IPS-18a (cell line): ENCODE results near the gene MAMDC2.

ENCODE experiments used
- H3K27ac ChIP-seq: one replicate; pipeline ENCODE4 v1.5.1; 2013; ENCODE audit warnings: low read length
- H3K27me3 ChIP-seq: one replicate; pipeline ENCODE4 v1.6.1; 2013; ENCODE audit warnings: mild to moderate bottlenecking, low read length; ENCODE audit not compliant: control insufficient read depth, insufficient read depth
- H3K36me3 ChIP-seq: one replicate; pipeline ENCODE4 v1.6.1; 2013; ENCODE audit warnings: low read depth, low read length; ENCODE audit not compliant: control insufficient read depth
- H3K4me1 ChIP-seq: one replicate; pipeline ENCODE4 v1.6.1; 2013; ENCODE audit warnings: low read depth, low read length; ENCODE audit not compliant: control insufficient read depth
- H3K4me3 ChIP-seq: one replicate; pipeline ENCODE4 v1.5.1; 2013; ENCODE audit warnings: low read length
- H3K9ac ChIP-seq: one replicate; pipeline ENCODE4 v1.6.1; 2013; ENCODE audit warnings: mild to moderate bottlenecking, low read length, moderate library complexity
- H3K9me3 ChIP-seq: one replicate; pipeline ENCODE4 v1.6.1; 2013; ENCODE audit warnings: low read depth, low read length; ENCODE audit not compliant: control insufficient read depth

Gene MAMDC2

GRCh38 chr9:70127540-70128416 is 84.1 kb downstream of the MAMDC2 start:
- no peak overlapping the region for H3K9ac ChIP-seq
- H3K36me3 ChIP-seq = no peaks in the 10 kb centered on the region
- H3K27ac ChIP-seq = no peak overlapping the region
- no peaks in the 10 kb centered on the region for H3K4me1 ChIP-seq
- H3K4me3 ChIP-seq = no peak overlapping the region
- H3K27me3 ChIP-seq = no peaks in the 10 kb centered on the region
- no peaks in the 10 kb centered on the region for H3K9me3 ChIP-seq

DNA sequence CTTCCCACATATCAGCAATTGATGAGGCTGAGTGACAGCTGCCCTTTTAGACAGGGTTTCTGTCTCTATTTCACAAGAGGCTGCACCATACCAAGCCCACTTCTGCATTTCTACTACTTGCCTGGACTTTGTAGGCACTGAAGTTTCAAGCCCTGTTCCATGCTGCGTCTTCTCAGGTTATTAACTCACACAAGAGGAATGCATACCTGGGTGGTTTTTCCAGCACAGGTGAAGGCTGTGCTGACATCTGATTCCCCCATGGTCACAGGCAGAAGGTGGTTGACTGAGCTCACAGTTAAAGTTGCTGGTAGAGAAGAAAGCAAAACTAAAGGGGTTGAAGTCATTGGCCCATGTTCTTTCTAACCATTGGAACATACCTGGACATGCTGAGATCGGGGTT is 86.6 kb downstream of the MAMDC2 start:
- no peaks in the 10 kb centered on the region for H3K4me1 ChIP-seq
- no peaks in the 10 kb centered on the region for H3K9me3 ChIP-seq
- no peaks in the 10 kb centered on the region for H3K36me3 ChIP-seq
- no peak overlapping the region for H3K4me3 ChIP-seq
- no peak overlapping the region for H3K27ac ChIP-seq
- no peak overlapping the region for H3K9ac ChIP-seq
- no peaks in the 10 kb centered on the region for H3K27me3 ChIP-seq

GRCh38 chr9:70131296-70131695 is 87.6 kb downstream of the MAMDC2 start:
- H3K36me3 ChIP-seq = no peaks in the 10 kb centered on the region
- H3K27ac ChIP-seq = no peak overlapping the region
- H3K9me3 ChIP-seq = no peaks in the 10 kb centered on the region

DNA sequence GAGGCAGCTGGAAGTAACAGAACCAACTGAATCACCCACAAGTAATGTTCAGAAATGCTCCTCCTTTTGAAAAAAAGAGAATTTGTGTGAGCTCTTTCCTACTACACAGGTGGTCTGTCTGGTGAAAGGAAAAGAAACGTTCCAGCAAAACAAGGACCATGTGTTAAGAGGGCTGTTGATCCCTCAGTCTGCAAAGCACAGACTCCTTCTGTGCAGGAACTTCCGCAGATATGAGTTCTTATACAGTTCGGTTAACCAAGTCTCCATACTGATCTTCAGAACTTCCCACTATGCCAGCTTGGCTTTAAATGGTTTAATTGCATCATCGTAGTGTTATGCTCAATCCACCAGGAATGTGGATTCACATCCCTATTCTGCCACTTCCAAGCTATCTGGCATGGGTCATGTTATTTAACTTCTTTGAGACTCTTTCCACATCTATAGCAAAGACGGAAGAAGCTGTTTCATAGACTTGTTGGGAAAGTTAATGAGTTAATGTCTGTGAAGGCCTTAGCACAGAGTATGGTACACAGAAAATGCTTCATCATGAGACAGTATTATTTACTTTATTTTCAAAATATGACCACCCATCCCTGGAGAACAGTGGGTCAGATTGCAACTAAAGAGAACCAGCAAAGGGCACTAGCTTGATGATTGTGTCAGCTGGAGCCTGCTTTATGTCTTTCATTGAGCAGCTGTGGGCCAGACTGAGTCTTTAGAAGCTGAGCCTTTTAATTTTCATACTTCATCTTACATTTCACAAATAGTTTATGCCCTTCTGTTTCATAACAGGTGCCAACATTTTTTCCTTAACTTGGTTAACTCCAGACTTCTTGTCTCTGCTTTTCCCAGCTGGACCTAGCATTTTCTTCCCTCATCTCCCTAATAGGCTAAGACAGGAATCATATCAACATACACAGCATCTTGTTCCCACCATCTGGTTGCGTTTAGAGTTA is 89.9 kb downstream of the MAMDC2 start:
- Histone ChIP-seq H3K27ac (no peak overlapping the region), H3K4me3 (no peak overlapping the region), H3K9me3 (no peaks in the 10 kb centered on the region), H3K9ac (no peak overlapping the region), H3K4me1 (no peaks in the 10 kb centered on the region), H3K36me3 (no peaks in the 10 kb centered on the region), H3K27me3 (no peaks in the 10 kb centered on the region)

More at GRCh38 chr9:70131296-70131695, 87.6 kb downstream of the MAMDC2 start:
- Histone ChIP-seq H3K9ac (no peak overlapping the region), H3K4me1 (no peaks in the 10 kb centered on the region), H3K4me3 (no peak overlapping the region), H3K27me3 (no peaks in the 10 kb centered on the region)

- Histone ChIP-seq H3K27ac (no peak overlapping the region), H3K36me3 (no peaks in the 10 kb centered on the region), H3K27me3 (no peaks in the 10 kb centered on the region), H3K4me1 (no peaks in the 10 kb centered on the region), H3K9me3 (no peaks in the 10 kb centered on the region), H3K9ac (no peak overlapping the region), H3K4me3 (no peak overlapping the region)
Measured at GRCh38 chr9:70134360-70134759, 90.7 kb downstream of the MAMDC2 start.

GRCh38 chr9:70135176-70135575 is 91.5 kb downstream of the MAMDC2 start:
- no peaks in the 10 kb centered on the region for H3K4me1 ChIP-seq
- H3K27ac ChIP-seq = no peak overlapping the region
- H3K9me3 ChIP-seq = no peaks in the 10 kb centered on the region
- H3K9ac ChIP-seq = no peak overlapping the region
- no peak overlapping the region for H3K4me3 ChIP-seq
- no peaks in the 10 kb centered on the region for H3K36me3 ChIP-seq
- H3K27me3 ChIP-seq = no peaks in the 10 kb centered on the region

DNA sequence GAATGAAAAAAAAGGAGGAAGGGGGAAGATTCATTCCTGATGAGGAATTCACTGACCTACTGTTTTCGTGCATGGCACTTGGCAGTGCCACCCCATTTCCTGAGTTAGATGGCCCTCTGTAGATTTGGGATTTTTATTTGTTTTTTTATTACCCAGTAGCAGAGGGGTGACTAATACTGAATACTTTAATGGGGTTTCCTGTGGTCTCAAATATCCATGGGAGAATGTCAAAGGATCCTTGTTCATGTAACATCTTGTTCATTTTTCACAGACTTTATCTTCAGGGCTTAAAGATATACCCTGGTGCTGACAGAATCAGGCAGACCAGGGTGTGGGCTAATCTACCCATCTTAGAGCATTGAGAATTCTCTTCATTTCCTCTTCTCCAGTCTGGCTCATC is 93.0 kb downstream of the MAMDC2 start:
- Histone ChIP-seq H3K4me3 (no peak overlapping the region), H3K4me1 (no peaks in the 10 kb centered on the region), H3K9me3 (no peaks in the 10 kb centered on the region), H3K36me3 (no peaks in the 10 kb centered on the region), H3K27ac (no peak overlapping the region), H3K27me3 (no peaks in the 10 kb centered on the region), H3K9ac (no peak overlapping the region)

- no peaks in the 10 kb centered on the region for H3K4me1 ChIP-seq
- no peak overlapping the region for H3K27ac ChIP-seq
- H3K9ac ChIP-seq = no peak overlapping the region
- H3K36me3 ChIP-seq = no peaks in the 10 kb centered on the region
- H3K9me3 ChIP-seq = no peaks in the 10 kb centered on the region
- H3K4me3 ChIP-seq = no peak overlapping the region
- H3K27me3 ChIP-seq = no peaks in the 10 kb centered on the region
Measured at GRCh38 chr9:70137577-70137976, 93.9 kb downstream of the MAMDC2 start.

DNA sequence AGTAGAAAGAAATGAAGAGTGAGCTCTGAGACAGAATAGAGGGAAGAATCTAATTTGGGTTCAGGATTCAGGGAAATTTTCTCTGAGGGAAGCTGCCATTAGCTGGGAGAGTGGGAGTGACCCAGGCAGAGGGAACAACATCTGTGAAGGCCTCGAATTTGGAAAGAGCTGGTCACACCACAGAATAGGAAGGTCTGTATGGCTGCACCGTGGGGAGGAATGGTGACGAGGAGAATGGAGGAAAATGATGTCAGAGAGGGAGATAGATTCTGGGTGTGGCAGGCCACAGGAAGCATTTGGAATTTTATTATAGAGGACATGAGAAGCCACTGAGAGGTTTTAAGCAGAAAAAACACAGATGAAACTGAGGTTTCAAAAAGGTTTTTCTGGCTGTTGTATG is 98.5 kb downstream of the MAMDC2 start:
- Histone ChIP-seq H3K4me3 (no peak overlapping the region), H3K27me3 (no peaks in the 10 kb centered on the region), H3K9ac (no peak overlapping the region), H3K27ac (no peak overlapping the region), H3K36me3 (no peaks in the 10 kb centered on the region), H3K9me3 (no peaks in the 10 kb centered on the region), H3K4me1 (no peaks in the 10 kb centered on the region)

DNA sequence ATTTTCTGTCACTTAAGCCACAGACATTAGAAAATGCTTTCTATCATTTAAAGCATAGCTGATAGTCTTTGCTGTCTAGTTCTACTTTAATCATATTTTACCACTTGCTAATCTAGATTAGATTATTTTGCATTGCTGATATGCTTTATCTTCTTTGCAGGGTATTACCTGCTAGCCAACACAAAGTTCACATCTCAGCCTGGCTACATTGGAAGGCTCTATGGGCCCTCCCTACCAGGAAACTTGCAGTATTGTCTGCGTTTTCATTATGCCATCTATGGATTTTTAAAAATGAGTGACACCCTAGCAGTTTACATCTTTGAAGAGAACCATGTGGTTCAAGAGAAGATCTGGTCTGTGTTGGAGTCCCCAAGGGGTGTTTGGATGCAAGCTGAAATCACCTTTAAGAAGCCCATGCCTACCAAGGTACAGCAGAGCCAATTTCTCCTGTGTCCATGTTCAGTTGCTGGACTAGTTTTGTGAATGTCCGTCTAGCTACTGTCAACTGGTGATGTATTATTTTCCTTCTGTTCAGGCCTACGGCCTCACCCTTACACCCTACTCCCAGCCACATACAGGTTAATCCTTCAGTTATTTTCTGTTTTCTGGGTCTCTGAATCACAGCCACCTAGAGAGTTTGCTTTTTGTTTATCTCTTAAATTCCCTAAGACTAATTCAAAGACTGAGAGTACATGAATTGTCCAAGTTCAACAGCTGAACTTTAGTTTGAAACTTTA is 99.9 kb downstream of the MAMDC2 start:
- Histone ChIP-seq H3K27ac (no peak overlapping the region), H3K27me3 (no peaks in the 10 kb centered on the region), H3K4me3 (no peak overlapping the region), H3K9me3 (no peaks in the 10 kb centered on the region), H3K36me3 (no peaks in the 10 kb centered on the region), H3K4me1 (no peaks in the 10 kb centered on the region), H3K9ac (no peak overlapping the region)

- Histone ChIP-seq H3K4me1 (no peaks in the 10 kb centered on the region), H3K9me3 (no peaks in the 10 kb centered on the region), H3K27ac (no peak overlapping the region), H3K4me3 (no peak overlapping the region), H3K36me3 (no peaks in the 10 kb centered on the region), H3K27me3 (no peaks in the 10 kb centered on the region), H3K9ac (no peak overlapping the region)
Measured at GRCh38 chr9:70144131-70144503, 100.5 kb downstream of the MAMDC2 start.
